ENCODE measurements around the gene JAKMIP1. TPM values are rescaled to one million over a fixed set of nuclear protein-coding genes. Genes with fewer than 3 reads are reported as not detected.

Gene JAKMIP1
- total RNA-seq, 1 donor from 2014 or later, result not detected

DNA sequence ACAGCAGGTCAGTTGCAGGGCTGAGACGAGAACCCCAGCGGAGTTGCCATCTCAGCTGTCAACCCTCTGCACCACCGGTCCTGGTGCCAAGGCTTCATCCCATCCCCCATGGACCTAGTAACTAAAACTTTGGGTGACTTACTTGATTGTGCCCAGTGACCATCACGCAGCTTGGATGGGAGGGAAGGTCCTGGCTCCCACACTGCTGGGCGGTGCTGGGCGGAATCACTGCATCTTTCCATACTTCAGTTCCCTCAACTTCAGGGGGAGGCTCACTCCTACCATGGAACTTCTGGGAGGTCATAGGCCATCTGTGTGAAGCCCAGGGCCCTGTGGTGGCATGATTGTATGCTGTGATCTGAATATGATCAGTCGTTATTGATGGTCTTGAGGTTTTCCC lies 26.2 kb upstream of the JAKMIP1 start:
- H3K27me3 ChIP-seq (ENCODE audit: control insufficient read depth, insufficient read depth, low read length), result peaks cover 16% of the 10 kb centered on the region
- no peak overlapping the region for H3K4me3 ChIP-seq (ENCODE audit: low read depth, low read length)
- no peaks in the 10 kb centered on the region for H3K36me3 ChIP-seq (ENCODE audit: control insufficient read depth, insufficient read depth, low read length)
- TF ChIP-seq, protein P1, sequence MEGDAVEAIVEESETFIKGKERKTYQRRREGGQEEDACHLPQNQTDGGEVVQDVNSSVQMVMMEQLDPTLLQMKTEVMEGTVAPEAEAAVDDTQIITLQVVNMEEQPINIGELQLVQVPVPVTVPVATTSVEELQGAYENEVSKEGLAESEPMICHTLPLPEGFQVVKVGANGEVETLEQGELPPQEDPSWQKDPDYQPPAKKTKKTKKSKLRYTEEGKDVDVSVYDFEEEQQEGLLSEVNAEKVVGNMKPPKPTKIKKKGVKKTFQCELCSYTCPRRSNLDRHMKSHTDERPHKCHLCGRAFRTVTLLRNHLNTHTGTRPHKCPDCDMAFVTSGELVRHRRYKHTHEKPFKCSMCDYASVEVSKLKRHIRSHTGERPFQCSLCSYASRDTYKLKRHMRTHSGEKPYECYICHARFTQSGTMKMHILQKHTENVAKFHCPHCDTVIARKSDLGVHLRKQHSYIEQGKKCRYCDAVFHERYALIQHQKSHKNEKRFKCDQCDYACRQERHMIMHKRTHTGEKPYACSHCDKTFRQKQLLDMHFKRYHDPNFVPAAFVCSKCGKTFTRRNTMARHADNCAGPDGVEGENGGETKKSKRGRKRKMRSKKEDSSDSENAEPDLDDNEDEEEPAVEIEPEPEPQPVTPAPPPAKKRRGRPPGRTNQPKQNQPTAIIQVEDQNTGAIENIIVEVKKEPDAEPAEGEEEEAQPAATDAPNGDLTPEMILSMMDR (IDR thresholded peaks at IDR 0.05; ENCODE audit: insufficient read depth, low read length, poor library complexity, severe bottlenecking), result no peak
- no peak for DNase-seq (ENCODE audit: low read depth)

- Histone ChIP-seq H3K4me3 (ENCODE audit: low read depth, low read length) (no peak overlapping the region), H3K36me3 (ENCODE audit: control insufficient read depth, insufficient read depth, low read length) (no peaks in the 10 kb centered on the region), H3K27me3 (ENCODE audit: control insufficient read depth, insufficient read depth, low read length) (peaks cover 22% of the 10 kb centered on the region)
- TF ChIP-seq, protein P1 (IDR thresholded peaks at IDR 0.05; ENCODE audit: insufficient read depth, low read length, poor library complexity, severe bottlenecking), result no peak
- DNase-seq (ENCODE audit: low read depth), result no peak
These were observed 25.1 kb upstream of the JAKMIP1 start for GRCh38 chr4:6225469-6225868.

DNA sequence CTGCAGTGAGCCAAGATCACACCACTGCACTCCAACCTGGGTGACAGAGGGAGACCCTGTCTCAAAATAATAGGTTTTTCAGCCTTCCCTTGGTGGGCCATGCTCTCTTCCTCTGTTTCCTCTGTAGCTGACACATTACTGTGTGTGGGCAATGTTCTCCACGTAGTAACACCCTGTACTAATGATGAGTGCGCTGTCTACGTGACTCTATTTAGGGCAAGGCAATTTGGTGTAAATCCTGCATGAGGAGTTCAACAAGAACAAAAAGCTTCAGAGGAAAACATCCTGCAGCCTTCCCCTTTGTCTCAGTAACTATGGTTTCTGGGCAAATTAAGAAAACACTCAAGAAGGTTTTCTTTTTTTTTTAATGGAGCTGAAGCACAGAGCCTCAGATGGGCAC lies 24.4 kb upstream of the JAKMIP1 start:
- TF ChIP-seq, protein P1 (IDR thresholded peaks at IDR 0.05; ENCODE audit: insufficient read depth, low read length, poor library complexity, severe bottlenecking), result no peak
- H3K4me3 ChIP-seq (ENCODE audit: low read depth, low read length), result no peak overlapping the region
- H3K36me3 ChIP-seq (ENCODE audit: control insufficient read depth, insufficient read depth, low read length), result no peaks in the 10 kb centered on the region
- DNase-seq (ENCODE audit: low read depth), result no peak
- H3K27me3 ChIP-seq (ENCODE audit: control insufficient read depth, insufficient read depth, low read length), result peaks cover 22% of the 10 kb centered on the region

DNA sequence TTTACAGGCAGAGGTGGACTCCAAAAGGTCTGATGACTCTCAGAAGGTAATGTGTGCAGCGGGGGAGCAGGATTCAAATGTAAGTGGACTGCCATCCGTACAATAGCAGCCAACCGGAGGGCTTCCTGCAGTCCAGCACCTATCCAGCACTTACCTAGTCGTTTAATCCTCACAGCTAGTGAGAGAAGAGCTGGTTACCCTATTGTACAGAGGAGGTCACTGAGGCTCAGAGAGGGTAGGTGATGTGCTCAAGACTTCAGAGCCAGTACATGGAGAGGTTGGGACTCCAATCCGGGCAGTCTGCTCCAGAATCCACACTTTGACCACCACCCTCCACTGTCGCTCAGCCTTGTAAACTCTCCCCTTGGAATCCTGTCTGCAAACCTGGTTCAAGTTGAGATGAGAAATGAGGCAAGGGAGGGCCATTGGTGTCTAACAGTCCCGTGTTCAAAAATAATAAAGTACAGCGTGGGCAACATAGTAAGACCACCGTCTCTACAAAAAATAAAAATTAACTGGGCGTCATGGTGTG lies 22.5 kb upstream of the JAKMIP1 start:
- TF ChIP-seq, protein P1 (IDR thresholded peaks at IDR 0.05; ENCODE audit: insufficient read depth, low read length, poor library complexity, severe bottlenecking), result no peak
- Histone ChIP-seq H3K27me3 (ENCODE audit: control insufficient read depth, insufficient read depth, low read length) (peaks cover 22% of the 10 kb centered on the region), H3K36me3 (ENCODE audit: control insufficient read depth, insufficient read depth, low read length) (no peaks in the 10 kb centered on the region), H3K4me3 (ENCODE audit: low read depth, low read length) (no peak overlapping the region)
- no peak for DNase-seq (ENCODE audit: low read depth)

DNA sequence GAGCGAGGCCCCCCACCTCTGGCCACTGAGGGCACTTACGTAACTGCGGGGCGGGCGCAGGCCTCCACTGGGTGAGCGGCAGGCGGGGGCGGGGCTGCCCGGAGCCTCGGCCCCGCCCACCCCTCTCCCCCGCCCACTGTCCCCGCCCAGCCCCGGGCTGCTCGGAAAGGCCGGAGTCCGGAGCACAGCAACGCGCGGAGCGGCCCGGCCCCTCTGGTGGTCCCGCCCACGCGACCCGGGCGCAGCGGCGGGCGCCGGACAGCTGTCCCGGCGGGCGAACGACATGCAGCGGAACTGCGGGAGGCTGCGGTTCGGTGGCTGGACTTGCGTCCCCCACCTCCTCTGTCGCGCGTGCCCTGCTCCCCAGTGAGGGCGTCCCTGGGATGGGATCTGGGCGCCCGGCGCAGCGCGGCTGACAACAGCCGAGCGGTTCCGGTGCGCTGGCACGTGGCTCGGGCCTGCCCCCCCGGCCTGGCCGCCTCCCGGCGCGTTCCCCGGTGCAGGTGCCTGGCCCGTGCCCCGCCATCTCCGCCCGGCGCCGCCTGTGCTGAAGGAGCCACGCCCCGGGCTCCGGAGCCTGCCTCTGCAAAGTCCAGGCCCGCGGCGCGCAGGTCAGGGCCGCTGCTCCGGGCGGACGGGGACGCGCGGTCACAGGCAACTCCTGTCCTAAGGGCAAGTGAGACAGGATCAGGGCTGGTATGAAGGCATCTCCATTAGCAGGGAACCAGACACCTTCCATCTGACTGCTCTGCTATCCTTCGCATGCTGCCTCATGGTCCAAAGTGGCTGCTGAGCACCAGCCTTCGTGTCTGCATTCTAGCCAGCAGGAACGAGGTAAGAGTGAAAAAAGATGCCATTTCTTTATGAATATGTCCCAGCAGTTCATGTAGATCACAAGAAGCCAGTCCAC lies 21.8 kb upstream of the JAKMIP1 start:
- H3K4me3 ChIP-seq (ENCODE audit: low read depth, low read length), result no peak overlapping the region
- no peaks in the 10 kb centered on the region for H3K36me3 ChIP-seq (ENCODE audit: control insufficient read depth, insufficient read depth, low read length)
- DNase-seq (ENCODE audit: low read depth), result no peak
- TF ChIP-seq, protein P1 (IDR thresholded peaks at IDR 0.05; ENCODE audit: insufficient read depth, low read length, poor library complexity, severe bottlenecking), result no peak
- peaks cover 22% of the 10 kb centered on the region for H3K27me3 ChIP-seq (ENCODE audit: control insufficient read depth, insufficient read depth, low read length)

Measured in kidney epithelial cell (primary cell).